GM18517 (cell line): ENCODE results near the gene AGO4.

Experiments
- ATAC-seq: cut with Tn5 transposase; IDR thresholded peaks from one replicate; pipeline ENCODE4 v1.9.1; 2021; ENCODE audit warnings: mild to moderate bottlenecking, moderate library complexity; ENCODE audit not compliant: unreplicated experiment

AGO4 gene

DNA sequence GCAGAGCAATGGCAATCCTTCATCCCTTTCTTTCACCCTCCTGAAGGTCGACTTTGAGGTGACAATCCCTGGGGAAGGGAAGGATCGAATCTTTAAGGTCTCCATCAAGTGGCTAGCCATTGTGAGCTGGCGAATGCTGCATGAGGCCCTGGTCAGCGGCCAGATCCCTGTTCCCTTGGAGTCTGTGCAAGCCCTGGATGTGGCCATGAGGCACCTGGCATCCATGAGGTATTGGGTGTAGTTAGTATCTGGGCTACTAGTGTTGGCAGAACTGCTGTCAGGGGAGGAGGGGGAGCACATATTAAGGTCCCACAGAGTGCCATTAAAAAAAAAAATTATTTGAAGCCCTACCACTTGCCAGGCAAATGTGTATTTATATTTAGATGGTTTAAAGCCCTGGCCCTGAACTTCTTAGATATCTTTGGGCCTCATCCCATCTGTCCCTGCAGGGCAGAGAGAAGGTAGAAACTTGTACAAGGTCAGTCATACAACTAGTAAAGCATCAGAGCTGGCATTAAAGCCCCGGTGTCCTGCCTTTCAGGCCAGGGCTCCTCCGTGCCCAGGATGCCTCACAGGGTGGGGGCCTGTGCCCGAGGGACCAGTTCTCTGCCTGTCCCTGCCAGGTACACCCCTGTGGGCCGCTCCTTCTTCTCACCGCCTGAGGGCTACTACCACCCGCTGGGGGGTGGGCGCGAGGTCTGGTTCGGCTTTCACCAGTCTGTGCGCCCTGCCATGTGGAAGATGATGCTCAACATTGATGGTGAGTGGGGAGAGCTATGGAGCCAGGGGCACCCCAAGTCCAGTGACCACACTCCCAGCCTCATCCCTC, 85.4 kb downstream of the AGO4 start:
- no peak for ATAC-seq

DNA sequence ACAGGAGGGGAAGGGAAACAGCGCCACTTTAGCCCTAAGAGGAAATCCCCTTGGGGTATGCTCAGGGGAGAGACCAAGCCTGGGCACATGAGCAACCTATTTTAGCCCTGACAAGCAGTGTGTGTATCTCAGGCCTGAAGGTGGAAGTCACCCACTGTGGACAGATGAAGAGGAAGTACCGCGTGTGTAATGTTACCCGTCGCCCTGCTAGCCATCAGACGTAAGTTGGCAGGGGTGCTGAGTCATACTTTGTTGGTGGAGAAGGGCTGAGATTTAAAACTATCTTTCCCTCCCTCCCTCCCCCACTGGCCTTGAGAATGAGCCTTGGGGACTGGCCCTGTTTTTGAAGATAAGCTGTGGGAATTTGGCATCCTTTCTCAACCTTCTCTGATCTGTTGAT, 86.4 kb downstream of the AGO4 start:
- no peak for ATAC-seq

DNA sequence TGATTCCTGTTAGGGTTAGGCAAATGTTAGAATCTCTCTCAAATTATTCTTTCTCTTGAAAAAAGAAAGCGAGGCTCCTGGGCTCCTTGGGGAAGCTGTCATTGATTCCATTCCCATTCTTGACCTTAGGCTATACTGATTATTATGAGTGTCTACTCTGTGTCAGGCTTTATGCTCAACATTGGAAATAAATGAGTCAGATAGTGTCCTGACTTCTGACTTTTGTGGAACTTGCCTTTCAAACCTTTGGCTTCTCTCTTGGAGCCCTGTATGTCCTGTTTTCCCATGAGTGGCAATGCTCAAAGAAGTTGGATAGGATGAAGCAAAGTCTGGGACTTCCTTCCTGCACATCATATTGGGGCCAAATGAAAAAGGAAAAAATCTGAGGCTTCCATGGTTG, 86.8 kb downstream of the AGO4 start:
- no peak for ATAC-seq

DNA sequence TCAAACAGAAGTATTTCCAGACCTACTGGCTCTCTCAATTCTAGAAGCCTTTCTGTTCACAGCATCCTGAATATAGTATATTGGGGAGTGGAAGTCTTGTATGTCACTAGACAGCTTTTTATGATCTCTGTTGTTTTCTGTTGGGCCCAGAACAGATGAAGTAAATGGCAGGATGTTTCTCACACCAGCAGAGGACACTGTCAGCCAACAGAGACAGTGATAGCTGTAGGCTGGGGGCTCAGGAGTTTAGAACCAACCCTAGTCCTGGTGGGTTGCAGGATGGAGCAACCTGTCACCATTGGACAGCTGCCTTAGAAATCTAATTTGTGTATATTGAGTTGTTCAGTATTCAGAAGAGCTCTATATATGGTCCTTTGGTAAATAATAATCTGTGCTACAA, 92.1 kb downstream of the AGO4 start:
- no peak for ATAC-seq

DNA sequence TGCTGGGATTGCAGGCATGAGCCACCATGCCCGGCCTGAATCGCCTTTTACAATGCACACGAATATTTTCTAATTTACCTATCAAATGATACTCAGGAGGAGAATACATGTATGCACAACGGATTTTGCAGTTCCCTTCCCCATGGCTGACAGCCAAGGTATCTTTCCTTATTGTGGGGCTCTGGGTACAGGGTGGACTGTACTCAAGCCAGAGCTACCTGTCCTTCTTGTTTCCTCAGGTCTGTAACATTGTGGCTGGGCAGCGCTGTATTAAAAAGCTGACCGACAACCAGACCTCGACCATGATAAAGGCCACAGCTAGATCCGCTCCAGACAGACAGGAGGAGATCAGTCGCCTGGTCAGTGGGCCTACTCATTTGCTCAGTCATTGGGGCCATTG, 93.4 kb downstream of the AGO4 start:
- ATAC-seq, result no peak

DNA sequence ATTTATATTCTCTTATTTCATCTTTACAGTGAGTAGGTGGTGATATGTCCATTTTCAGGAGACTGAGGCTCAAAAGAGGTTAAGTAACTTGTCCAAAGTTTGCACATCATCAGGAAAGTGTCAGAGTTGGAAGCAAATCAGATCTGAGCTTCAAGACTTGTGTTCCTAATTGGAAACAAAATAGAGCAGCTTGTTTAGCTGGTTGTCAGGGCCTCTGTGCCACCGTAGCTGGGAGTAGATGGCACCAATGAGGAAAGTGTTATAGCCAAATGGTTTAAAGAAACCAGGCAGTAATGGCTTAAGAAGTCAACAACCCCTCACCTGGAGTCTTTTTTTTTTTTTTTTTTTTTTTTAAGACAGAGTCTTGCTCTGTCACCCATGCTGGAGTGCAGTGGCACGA, 94.9 kb downstream of the AGO4 start:
- no peak for ATAC-seq
